Measurements from ENCODE around the gene CCDC177. TPM values are rescaled to one million over a fixed set of nuclear protein-coding genes. Genes with fewer than 3 reads are reported as not detected.

CCDC177 gene
- total RNA-seq, 1 donor from 2014 or later: 0.13 TPM

DNA sequence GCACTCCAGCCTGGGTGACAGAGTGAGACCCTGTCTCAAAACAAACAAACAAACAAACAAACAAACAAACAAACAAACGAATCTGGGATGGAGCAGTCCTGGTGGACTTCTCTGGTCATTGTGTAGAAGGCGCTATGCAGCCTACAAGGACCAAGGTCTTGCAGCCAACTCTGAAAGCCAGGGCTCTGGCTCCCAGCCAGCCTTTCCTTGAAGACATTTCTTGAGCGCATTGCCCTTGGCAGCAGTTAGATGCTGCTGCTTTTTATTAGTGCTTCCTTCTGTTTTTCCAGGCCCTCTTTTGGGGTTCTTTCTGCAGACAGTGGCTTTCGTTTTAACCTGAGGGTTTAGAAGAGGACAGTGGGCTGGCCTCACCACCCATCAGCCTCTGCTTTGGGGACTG, 20.2 kb downstream of the CCDC177 start:
- Histone ChIP-seq H3K36me3 (ENCODE audit: control insufficient read depth, insufficient read depth, low read length) (no peaks in the 10 kb centered on the region), H3K27me3 (ENCODE audit: control insufficient read depth, insufficient read depth, low read length) (peaks cover 7% of the 10 kb centered on the region), H3K4me3 (ENCODE audit: low read depth, low read length) (no peak overlapping the region)
- DNase-seq (ENCODE audit: low read depth): no peak
- TF ChIP-seq, protein P1, sequence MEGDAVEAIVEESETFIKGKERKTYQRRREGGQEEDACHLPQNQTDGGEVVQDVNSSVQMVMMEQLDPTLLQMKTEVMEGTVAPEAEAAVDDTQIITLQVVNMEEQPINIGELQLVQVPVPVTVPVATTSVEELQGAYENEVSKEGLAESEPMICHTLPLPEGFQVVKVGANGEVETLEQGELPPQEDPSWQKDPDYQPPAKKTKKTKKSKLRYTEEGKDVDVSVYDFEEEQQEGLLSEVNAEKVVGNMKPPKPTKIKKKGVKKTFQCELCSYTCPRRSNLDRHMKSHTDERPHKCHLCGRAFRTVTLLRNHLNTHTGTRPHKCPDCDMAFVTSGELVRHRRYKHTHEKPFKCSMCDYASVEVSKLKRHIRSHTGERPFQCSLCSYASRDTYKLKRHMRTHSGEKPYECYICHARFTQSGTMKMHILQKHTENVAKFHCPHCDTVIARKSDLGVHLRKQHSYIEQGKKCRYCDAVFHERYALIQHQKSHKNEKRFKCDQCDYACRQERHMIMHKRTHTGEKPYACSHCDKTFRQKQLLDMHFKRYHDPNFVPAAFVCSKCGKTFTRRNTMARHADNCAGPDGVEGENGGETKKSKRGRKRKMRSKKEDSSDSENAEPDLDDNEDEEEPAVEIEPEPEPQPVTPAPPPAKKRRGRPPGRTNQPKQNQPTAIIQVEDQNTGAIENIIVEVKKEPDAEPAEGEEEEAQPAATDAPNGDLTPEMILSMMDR (IDR thresholded peaks at IDR 0.05; ENCODE audit: insufficient read depth, low read length, poor library complexity, severe bottlenecking): no peak

DNA sequence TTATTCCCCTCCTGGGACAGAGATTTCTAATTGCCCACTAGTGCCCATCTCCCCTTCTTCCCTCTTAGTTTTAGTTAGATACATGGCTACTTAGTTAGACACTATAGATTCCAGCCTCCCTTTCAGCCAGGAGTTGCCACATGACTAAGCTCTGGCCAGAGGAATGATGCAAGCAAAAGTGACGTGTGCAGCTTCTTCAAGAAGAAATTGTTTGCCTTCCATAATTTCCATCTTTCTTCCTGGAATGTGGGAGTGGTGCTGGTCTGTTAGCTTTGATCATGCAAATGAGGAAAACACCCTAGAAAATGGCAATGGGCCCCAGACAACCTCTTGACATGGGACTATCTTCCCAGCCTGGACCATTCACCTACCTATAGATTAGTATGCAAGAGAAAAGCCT, 21.4 kb downstream of the CCDC177 start:
- H3K36me3 ChIP-seq (ENCODE audit: control insufficient read depth, insufficient read depth, low read length): no peaks in the 10 kb centered on the region
- no peak for DNase-seq (ENCODE audit: low read depth)
- H3K27me3 ChIP-seq (ENCODE audit: control insufficient read depth, insufficient read depth, low read length): peaks cover 10% of the 10 kb centered on the region
- TF ChIP-seq, protein P1 (IDR thresholded peaks at IDR 0.05; ENCODE audit: insufficient read depth, low read length, poor library complexity, severe bottlenecking): no peak
- no peak overlapping the region for H3K4me3 ChIP-seq (ENCODE audit: low read depth, low read length)

DNA sequence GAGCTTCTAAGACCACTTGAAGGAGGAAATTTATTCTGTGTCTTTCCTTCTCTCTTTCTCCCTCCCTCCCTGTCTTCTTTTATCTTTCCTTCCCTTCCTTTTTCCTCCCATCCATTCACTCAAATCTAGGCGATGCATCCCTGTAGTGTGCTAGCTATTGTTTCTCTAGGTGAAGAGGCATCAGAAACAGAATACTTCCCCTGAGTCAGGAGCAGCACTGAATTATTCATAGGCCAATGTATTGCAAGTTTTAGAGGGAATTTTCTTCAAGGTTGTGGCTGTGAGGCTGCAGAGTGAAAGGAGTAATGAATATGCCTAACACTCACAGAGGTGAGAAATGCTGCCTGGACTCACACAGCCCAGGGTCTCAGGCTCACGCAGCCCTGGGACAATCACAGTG, 23.2 kb downstream of the CCDC177 start:
- TF ChIP-seq, protein P1 (IDR thresholded peaks at IDR 0.05; ENCODE audit: insufficient read depth, low read length, poor library complexity, severe bottlenecking): no peak
- DNase-seq (ENCODE audit: low read depth): no peak
- H3K36me3 ChIP-seq (ENCODE audit: control insufficient read depth, insufficient read depth, low read length): no peaks in the 10 kb centered on the region
- H3K27me3 ChIP-seq (ENCODE audit: control insufficient read depth, insufficient read depth, low read length): peaks cover 13% of the 10 kb centered on the region
- H3K4me3 ChIP-seq (ENCODE audit: low read depth, low read length): no peak overlapping the region

DNA sequence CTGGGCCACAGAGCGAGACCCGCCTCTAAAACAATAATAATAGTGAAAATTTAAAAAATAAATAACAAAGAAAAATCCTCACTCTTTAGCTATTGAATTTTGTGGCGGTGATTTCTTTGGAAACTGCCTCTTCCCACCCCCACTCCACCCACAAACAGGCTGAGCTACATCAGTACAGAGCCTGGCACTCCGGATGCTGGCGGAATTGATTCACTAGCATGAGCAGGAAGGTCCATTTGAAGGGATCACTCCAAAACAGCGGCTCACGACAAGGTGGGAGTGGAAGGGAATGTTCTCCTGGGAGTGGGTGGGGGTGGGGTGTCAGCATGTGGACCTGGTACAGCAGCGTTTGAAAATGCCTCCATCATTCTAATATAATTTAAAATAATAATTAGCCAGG, 26.1 kb downstream of the CCDC177 start:
- peaks cover 11% of the 10 kb centered on the region for H3K27me3 ChIP-seq (ENCODE audit: control insufficient read depth, insufficient read depth, low read length)
- TF ChIP-seq, protein P1 (IDR thresholded peaks at IDR 0.05; ENCODE audit: insufficient read depth, low read length, poor library complexity, severe bottlenecking): no peak
- H3K36me3 ChIP-seq (ENCODE audit: control insufficient read depth, insufficient read depth, low read length): no peaks in the 10 kb centered on the region
- DNase-seq (ENCODE audit: low read depth): no peak
- no peak overlapping the region for H3K4me3 ChIP-seq (ENCODE audit: low read depth, low read length)

- TF ChIP-seq, protein P1 (IDR thresholded peaks at IDR 0.05; ENCODE audit: insufficient read depth, low read length, poor library complexity, severe bottlenecking): peak; percentile 62
- Histone ChIP-seq H3K36me3 (ENCODE audit: control insufficient read depth, insufficient read depth, low read length) (no peaks in the 10 kb centered on the region), H3K4me3 (ENCODE audit: low read depth, low read length) (peak overlapping the region; percentile 14), H3K27me3 (ENCODE audit: control insufficient read depth, insufficient read depth, low read length) (peaks cover 11% of the 10 kb centered on the region)
- no peak for DNase-seq (ENCODE audit: low read depth)
Measured at GRCh38 chr14:69547701-69548348, 26.8 kb downstream of the CCDC177 start.
